GM12892 (cell line): ENCODE measurements around the gene JAKMIP1.

Experiments used
- POLR2A ChIP-seq: IDR thresholded peaks from 2 replicates; pipeline ENCODE4 v1.6.1; 2011; ENCODE audit warnings: low read depth, low read length, control low read depth
- POLR2AphosphoS5 ChIP-seq: IDR thresholded peaks from 2 replicates; pipeline ENCODE4 v1.6.1; 2011; ENCODE audit warnings: low read depth, low read length, control low read depth

DNA sequence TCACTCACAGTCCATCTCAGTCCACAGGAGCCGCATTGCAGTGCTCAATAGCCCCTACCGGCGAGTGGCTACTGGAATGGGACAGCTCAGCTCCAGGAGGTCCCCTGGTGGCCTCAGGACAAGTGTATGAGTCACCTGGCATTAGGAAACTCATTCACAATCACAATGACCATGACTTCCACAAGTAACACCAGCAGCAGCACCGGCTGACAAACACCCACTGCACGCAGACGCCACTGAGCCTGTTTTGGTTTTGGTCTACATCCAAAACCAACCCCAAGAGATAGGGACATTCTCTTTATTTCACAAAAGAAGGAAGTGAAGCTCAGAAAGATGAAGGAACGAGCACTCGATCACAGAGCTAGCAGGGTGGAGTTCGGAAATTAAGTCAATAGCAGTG, 8.1 kb downstream of the JAKMIP1 start:
- TF ChIP-seq POLR2A (no peak), POLR2AphosphoS5 (no peak)
